PC-9 (cell line): Measurements from ENCODE around the gene GMPPB.

Experiments used
- EZH2 ChIP-seq: fragments of 200-600 bp; sonication (generic); IDR thresholded peaks from 2 replicates; pipeline ENCODE4 v1.8.0; 2017; ENCODE audit warnings: antibody characterized with exemption, low read depth
- TF ChIP-seq, protein P1 (sequence below): fragments of 200-600 bp; sonication (generic); conservative IDR thresholded peaks from 2 replicates; pipeline ENCODE4 v1.6.1; 2017; ENCODE audit warnings: mixed run types, antibody characterized with exemption, mild to moderate bottlenecking, moderate library complexity

DNA sequence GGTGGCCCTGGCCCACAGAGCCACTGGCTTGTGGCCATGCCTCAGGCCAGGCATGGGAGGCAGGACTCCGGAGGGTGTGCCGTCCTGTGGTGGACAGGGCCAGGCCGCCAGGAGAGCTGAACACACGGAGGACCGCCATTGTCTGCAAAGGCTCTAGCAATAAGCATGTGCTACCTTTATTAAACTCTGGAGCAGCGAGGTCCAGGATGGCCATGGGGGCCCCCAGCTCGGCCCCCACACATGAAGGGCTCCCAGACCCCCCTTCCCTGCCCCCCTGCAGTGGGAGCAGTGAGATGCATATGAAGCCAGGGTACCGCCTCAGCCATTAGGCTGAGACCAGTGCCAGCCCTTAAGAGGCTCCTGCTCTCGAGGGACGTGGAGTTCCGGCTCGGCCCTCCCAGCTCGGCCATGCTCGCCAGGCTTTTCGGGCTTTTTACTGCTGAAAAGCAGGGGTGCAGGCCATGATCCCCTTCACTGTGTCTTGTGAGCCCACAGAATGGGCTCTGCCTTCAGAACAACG lies 7.0 kb downstream of the GMPPB start:
- TF ChIP-seq, protein P1, sequence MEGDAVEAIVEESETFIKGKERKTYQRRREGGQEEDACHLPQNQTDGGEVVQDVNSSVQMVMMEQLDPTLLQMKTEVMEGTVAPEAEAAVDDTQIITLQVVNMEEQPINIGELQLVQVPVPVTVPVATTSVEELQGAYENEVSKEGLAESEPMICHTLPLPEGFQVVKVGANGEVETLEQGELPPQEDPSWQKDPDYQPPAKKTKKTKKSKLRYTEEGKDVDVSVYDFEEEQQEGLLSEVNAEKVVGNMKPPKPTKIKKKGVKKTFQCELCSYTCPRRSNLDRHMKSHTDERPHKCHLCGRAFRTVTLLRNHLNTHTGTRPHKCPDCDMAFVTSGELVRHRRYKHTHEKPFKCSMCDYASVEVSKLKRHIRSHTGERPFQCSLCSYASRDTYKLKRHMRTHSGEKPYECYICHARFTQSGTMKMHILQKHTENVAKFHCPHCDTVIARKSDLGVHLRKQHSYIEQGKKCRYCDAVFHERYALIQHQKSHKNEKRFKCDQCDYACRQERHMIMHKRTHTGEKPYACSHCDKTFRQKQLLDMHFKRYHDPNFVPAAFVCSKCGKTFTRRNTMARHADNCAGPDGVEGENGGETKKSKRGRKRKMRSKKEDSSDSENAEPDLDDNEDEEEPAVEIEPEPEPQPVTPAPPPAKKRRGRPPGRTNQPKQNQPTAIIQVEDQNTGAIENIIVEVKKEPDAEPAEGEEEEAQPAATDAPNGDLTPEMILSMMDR = no peak
- TF ChIP-seq EZH2 = no peak
